ENCODE data around the gene TMBIM1.

Gene TMBIM1

DNA sequence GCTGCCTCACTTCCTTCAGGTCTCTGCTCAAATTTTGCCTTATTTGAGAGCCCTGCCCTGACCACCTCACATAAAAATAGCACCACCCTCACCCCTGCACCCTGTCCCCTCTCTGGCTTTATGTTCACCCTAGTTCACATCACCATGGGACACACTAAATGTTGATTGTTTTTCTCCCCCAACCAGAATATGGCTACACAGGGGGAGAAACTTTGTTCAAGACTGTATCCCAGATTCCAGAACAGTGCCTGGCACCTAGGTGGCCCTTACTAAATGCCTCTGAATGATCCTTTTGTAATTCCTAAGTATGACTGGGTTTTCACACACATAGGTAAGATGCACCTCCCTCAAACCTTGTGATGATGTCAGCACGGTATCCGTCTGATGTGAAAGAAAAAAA is 36.0 kb upstream of the TMBIM1 start:
- Histone ChIP-seq H3K9me3 (ENCODE audit: insufficient read depth, low read length) (no peaks in the 10 kb centered on the region), H3K79me2 (ENCODE audit: insufficient read depth, low read length) (no peaks in the 10 kb centered on the region), H4K20me1 (ENCODE audit: low read depth, low read length) (no peaks in the 10 kb centered on the region), H3K4me2 (ENCODE audit: low read depth, low read length, poor library complexity, severe bottlenecking) (no peak overlapping the region), H3K9ac (ENCODE audit: low read length) (no peak overlapping the region), H3K4me3 (ENCODE audit: insufficient read depth, low read length, poor library complexity, severe bottlenecking) (no peak overlapping the region), H2AFZ (ENCODE audit: low read depth, low read length, severe bottlenecking) (no peak overlapping the region), H3K27ac (ENCODE audit: low read depth, low read length) (no peak overlapping the region), H3F3A (ENCODE audit: insufficient read depth) (no peaks in the 10 kb centered on the region), H3K27me3 (ENCODE audit: low read length) (no peaks in the 10 kb centered on the region), H3K36me3 (ENCODE audit: low read length) (no peaks in the 10 kb centered on the region), H3K9me2 (replicated peaks; ENCODE audit: insufficient read depth, low read length) (no peaks in the 10 kb centered on the region)
- TF ChIP-seq, protein P1, sequence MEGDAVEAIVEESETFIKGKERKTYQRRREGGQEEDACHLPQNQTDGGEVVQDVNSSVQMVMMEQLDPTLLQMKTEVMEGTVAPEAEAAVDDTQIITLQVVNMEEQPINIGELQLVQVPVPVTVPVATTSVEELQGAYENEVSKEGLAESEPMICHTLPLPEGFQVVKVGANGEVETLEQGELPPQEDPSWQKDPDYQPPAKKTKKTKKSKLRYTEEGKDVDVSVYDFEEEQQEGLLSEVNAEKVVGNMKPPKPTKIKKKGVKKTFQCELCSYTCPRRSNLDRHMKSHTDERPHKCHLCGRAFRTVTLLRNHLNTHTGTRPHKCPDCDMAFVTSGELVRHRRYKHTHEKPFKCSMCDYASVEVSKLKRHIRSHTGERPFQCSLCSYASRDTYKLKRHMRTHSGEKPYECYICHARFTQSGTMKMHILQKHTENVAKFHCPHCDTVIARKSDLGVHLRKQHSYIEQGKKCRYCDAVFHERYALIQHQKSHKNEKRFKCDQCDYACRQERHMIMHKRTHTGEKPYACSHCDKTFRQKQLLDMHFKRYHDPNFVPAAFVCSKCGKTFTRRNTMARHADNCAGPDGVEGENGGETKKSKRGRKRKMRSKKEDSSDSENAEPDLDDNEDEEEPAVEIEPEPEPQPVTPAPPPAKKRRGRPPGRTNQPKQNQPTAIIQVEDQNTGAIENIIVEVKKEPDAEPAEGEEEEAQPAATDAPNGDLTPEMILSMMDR (IDR thresholded peaks at IDR 0.05; ENCODE audit: insufficient read depth, low read length, poor library complexity, severe bottlenecking) = no peak
- TF ChIP-seq EZH2phosphoT487 (conservative IDR thresholded peaks at IDR 0.05; ENCODE audit: low read length) = no peak

DNA sequence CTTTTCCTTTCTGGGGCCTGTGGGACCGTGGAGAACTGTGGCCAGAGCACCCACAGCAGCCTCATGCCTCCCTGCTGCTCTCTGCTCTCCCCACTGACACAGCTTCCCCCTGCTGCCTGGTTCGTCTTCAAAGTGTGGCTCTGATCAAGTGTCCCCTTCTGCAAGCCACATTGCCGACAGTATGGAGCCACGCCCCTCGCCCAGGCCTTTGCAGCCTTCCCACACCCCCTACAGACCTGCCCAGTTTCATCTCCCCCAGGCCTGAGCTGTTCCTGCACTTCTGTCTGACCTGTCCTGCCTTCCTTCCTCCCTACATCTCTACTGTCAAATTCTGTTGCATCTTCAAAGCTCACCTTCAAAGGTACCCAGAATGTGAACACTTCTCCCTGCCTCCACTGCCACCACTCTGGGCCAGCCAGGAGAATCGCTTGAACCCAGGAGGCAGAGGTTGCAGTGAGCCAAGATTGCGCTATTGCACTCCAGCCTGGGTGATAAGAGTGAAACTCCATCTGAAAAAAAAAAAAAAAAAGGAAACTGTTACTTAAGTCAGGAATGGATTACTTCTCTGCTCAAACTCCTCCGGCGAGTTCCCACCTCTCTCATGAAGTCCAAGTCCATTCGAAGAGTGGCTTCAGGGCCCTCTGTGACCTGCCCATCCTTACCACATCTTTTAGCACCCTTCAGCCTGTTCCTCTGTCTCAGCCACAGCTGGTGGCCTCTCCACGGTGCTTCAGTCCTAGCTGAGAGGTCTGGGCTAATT is 35.3 kb upstream of the TMBIM1 start:
- H3K27ac ChIP-seq (ENCODE audit: low read depth, low read length) = no peak overlapping the region
- no peak overlapping the region for H3K4me3 ChIP-seq (ENCODE audit: insufficient read depth, low read length, poor library complexity, severe bottlenecking)
- H3K9me3 ChIP-seq (ENCODE audit: insufficient read depth, low read length) = no peaks in the 10 kb centered on the region
- no peaks in the 10 kb centered on the region for H3F3A ChIP-seq (ENCODE audit: insufficient read depth)
- no peak overlapping the region for H2AFZ ChIP-seq (ENCODE audit: low read depth, low read length, severe bottlenecking)
- H3K4me2 ChIP-seq (ENCODE audit: low read depth, low read length, poor library complexity, severe bottlenecking) = no peak overlapping the region
- H3K9ac ChIP-seq (ENCODE audit: low read length) = no peak overlapping the region
- H3K27me3 ChIP-seq (ENCODE audit: low read length) = no peaks in the 10 kb centered on the region
- no peaks in the 10 kb centered on the region for H4K20me1 ChIP-seq (ENCODE audit: low read depth, low read length)
- no peaks in the 10 kb centered on the region for H3K36me3 ChIP-seq (ENCODE audit: low read length)
- no peaks in the 10 kb centered on the region for H3K9me2 ChIP-seq (replicated peaks; ENCODE audit: insufficient read depth, low read length)
- no peaks in the 10 kb centered on the region for H3K79me2 ChIP-seq (ENCODE audit: insufficient read depth, low read length)
- TF ChIP-seq, protein P1 (IDR thresholded peaks at IDR 0.05; ENCODE audit: insufficient read depth, low read length, poor library complexity, severe bottlenecking) = no peak
- TF ChIP-seq EZH2phosphoT487 (conservative IDR thresholded peaks at IDR 0.05; ENCODE audit: low read length) = no peak

DNA sequence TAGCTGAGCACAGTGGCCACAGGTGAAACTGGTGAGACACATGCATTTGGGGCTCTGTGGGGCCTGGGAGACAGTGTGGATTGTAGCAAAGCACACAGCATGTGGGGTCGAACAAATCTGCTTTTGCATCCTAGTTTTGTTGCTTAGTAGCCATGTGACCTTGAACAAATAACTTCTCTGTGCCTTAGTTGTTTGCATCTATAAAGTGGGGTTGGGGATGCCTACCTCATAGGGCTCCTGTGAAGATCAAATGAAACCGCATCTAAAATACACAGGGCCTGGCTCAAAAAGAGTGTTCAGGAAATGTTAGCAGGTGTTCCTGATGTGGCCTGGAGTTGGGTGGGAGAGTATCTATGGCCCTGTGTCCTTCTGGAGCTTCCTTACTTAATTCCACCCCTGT is 34.0 kb upstream of the TMBIM1 start:
- TF ChIP-seq EZH2phosphoT487 (conservative IDR thresholded peaks at IDR 0.05; ENCODE audit: low read length) = no peak
- TF ChIP-seq, protein P1 (IDR thresholded peaks at IDR 0.05; ENCODE audit: insufficient read depth, low read length, poor library complexity, severe bottlenecking) = no peak
- Histone ChIP-seq H3K27ac (ENCODE audit: low read depth, low read length) (no peak overlapping the region), H2AFZ (ENCODE audit: low read depth, low read length, severe bottlenecking) (no peak overlapping the region), H3K4me3 (ENCODE audit: insufficient read depth, low read length, poor library complexity, severe bottlenecking) (no peak overlapping the region), H3K4me2 (ENCODE audit: low read depth, low read length, poor library complexity, severe bottlenecking) (no peak overlapping the region), H3F3A (ENCODE audit: insufficient read depth) (0 out of 2 replicates have a peak, but pooled peaks cover 2% of the 10 kb centered on the region), H3K27me3 (ENCODE audit: low read length) (no peaks in the 10 kb centered on the region), H3K9ac (ENCODE audit: low read length) (no peak overlapping the region), H3K36me3 (ENCODE audit: low read length) (no peaks in the 10 kb centered on the region), H3K9me3 (ENCODE audit: insufficient read depth, low read length) (no peaks in the 10 kb centered on the region), H4K20me1 (ENCODE audit: low read depth, low read length) (no peaks in the 10 kb centered on the region), H3K79me2 (ENCODE audit: insufficient read depth, low read length) (no peaks in the 10 kb centered on the region), H3K9me2 (replicated peaks; ENCODE audit: insufficient read depth, low read length) (no peaks in the 10 kb centered on the region)
